Esophagus (tissue), 2 donors: Measurements from ENCODE around the gene TIAM2. TPM values are rescaled to one million over a fixed set of nuclear protein-coding genes. Genes with fewer than 3 reads are reported as not detected.
A peak's percentile ranks its signal among the peaks of the same experiment; 100 is the strongest.
"Not testable (repeated sequence)": the region's sequence is repeated elsewhere in the genome, so short reads cannot be mapped to it uniquely, and the experiment has no call there.

Experiments
- H3K27ac ChIP-seq, 2 donors: one replicate each; pipeline ENCODE4 v1.5.1; 2013; ENCODE audit warnings: low read depth in 2 of 2, mild to moderate bottlenecking in 2 of 2, inconsistent platforms in 1 of 2, low read length in 1 of 2, moderate library complexity in 1 of 2
- H3K27me3 ChIP-seq, 2 donors: one replicate each; pipeline ENCODE4 v1.6.1; 2013; ENCODE audit warnings: low read length in 2 of 2, control low read depth in 1 of 2, mild to moderate bottlenecking in 1 of 2; ENCODE audit not compliant: insufficient read depth in 2 of 2, control insufficient read depth in 1 of 2
- H3K36me3 ChIP-seq, 2 donors: one replicate each; pipeline ENCODE4 v1.6.1; 2013; ENCODE audit warnings: low read length in 1 of 2; ENCODE audit not compliant: control insufficient read depth in 2 of 2, insufficient read depth in 2 of 2
- H3K4me1 ChIP-seq, 2 donors: one replicate each; pipeline ENCODE4 v1.6.1; 2013; ENCODE audit warnings: low read length in 1 of 2; ENCODE audit not compliant: control insufficient read depth in 2 of 2, insufficient read depth in 2 of 2
- H3K4me3 ChIP-seq, 2 donors: one replicate each; pipeline ENCODE4 v1.5.1; 2013; ENCODE audit warnings: low read length in 2 of 2, mild to moderate bottlenecking in 2 of 2, low read depth in 1 of 2, moderate library complexity in 1 of 2
- H3K9me3 ChIP-seq, 2 donors: one replicate each; pipeline ENCODE4 v1.6.1; 2013; ENCODE audit warnings: mild to moderate bottlenecking in 2 of 2, low read depth in 1 of 2, low read length in 1 of 2, moderate library complexity in 1 of 2; ENCODE audit not compliant: control insufficient read depth in 2 of 2, insufficient read depth in 1 of 2
- WGBS, 2 donors: extraction: QIAGEN DNeasy Blood & Tissue Kit; methylation state at CpG; one replicate each; pipeline ENCODE4 v1.1.7; 2013; 5-methylcytosine and 5-hydroxymethylcytosine counted together
- polyA plus RNA-seq, 2 donors: library from polyadenylated mRNA; stranded (reverse); fragments of 200-250 nt; gene quantifications; one replicate each; pipeline ENCODE4 v1.2.3, GENCODE V29; 2013
- donor health status: healthy with polysubstance abuse.
- donor health status: Bipolar disorder and iron deficiency.

TIAM2 gene
- polyA plus RNA-seq, 2 donors = 2.3 to 3.1 TPM

- not testable (repeated sequence) for H3K27ac ChIP-seq, H3K36me3 ChIP-seq, H3K4me3 ChIP-seq, H3K4me1 ChIP-seq, H3K9me3 ChIP-seq, H3K27me3 ChIP-seq
- 80 to 82% methylated on average over 3 of the region's 5 CpGs for WGBS, 2 donors
These were observed 273.2 kb downstream of the TIAM2 start for GRCh38 chr6:155268088-155268867.

GRCh38 chr6:155269765-155270164 is 274.6 kb downstream of the TIAM2 start:
- Histone ChIP-seq H3K9me3 (no peaks in the 10 kb centered on the region), H3K4me1 (peaks cover 3 to 6% of the 10 kb centered on the region in 2 donors), H3K36me3 (peaks cover 0 to 3% of the 10 kb centered on the region in 2 donors), H3K27me3 (no peaks in the 10 kb centered on the region), H3K4me3 (no peak overlapping the region), H3K27ac (no peak overlapping the region)
- 67 to 84% methylated on average over 3 of the region's 3 CpGs for WGBS, 2 donors

GRCh38 chr6:155270561-155271091 is 275.5 kb downstream of the TIAM2 start:
- Histone ChIP-seq H3K4me3 (no peak overlapping the region), H3K27me3 (no peaks in the 10 kb centered on the region), H3K27ac (no peak overlapping the region), H3K36me3 (peaks cover 0 to 3% of the 10 kb centered on the region in 2 donors), H3K4me1 (peaks cover 4% of the 10 kb centered on the region in 2 donors), H3K9me3 (no peaks in the 10 kb centered on the region)
- 86 to 87% methylated on average over 7 of the region's 7 CpGs for WGBS, 2 donors

GRCh38 chr6:155271145-155271544 is 276.0 kb downstream of the TIAM2 start:
- no peaks in the 10 kb centered on the region for H3K27me3 ChIP-seq
- peaks cover 0 to 3% of the 10 kb centered on the region in 2 donors for H3K36me3 ChIP-seq
- peaks cover 6 to 7% of the 10 kb centered on the region in 2 donors for H3K4me1 ChIP-seq

GRCh38 chr6:155272353-155273232 is 277.5 kb downstream of the TIAM2 start:
- WGBS, 2 donors = 73 to 77% methylated on average over 8 of the region's 8 CpGs
- peaks cover 6 to 7% of the 10 kb centered on the region in 2 donors for H3K4me1 ChIP-seq
- H3K36me3 ChIP-seq = peaks cover 0 to 3% of the 10 kb centered on the region in 2 donors
- H3K9me3 ChIP-seq = no peaks in the 10 kb centered on the region
- H3K27me3 ChIP-seq = no peaks in the 10 kb centered on the region
- peak overlapping the region in 1 of 2 donors; percentile 31 for H3K27ac ChIP-seq
- H3K4me3 ChIP-seq = no peak overlapping the region

More at GRCh38 chr6:155271145-155271544, 276.0 kb downstream of the TIAM2 start:
- H3K27ac ChIP-seq = no peak overlapping the region
- H3K4me3 ChIP-seq = no peak overlapping the region
- no peaks in the 10 kb centered on the region for H3K9me3 ChIP-seq

GRCh38 chr6:155273431-155273830 is 278.3 kb downstream of the TIAM2 start:
- WGBS, 2 donors = 55 to 57% methylated on average over 3 of the region's 3 CpGs
- H3K27ac ChIP-seq = peak overlapping the region; percentile 12 to 68
- H3K4me3 ChIP-seq = no peak overlapping the region
- H3K27me3 ChIP-seq = no peaks in the 10 kb centered on the region
- H3K9me3 ChIP-seq = no peaks in the 10 kb centered on the region
- H3K36me3 ChIP-seq = peaks cover 0 to 3% of the 10 kb centered on the region in 2 donors
- peaks cover 6 to 7% of the 10 kb centered on the region in 2 donors for H3K4me1 ChIP-seq

- H3K27me3 ChIP-seq = no peaks in the 10 kb centered on the region
- peaks cover 6 to 9% of the 10 kb centered on the region in 2 donors for H3K4me1 ChIP-seq
- H3K9me3 ChIP-seq = no peaks in the 10 kb centered on the region
- peaks cover 0 to 3% of the 10 kb centered on the region in 2 donors for H3K36me3 ChIP-seq
- 36 to 48% methylated on average over 2 of the region's 2 CpGs for WGBS, 2 donors
- H3K4me3 ChIP-seq = no peak overlapping the region
- H3K27ac ChIP-seq = peak overlapping the region in 1 of 2 donors; percentile 39
These were observed 279.0 kb downstream of the TIAM2 start for GRCh38 chr6:155274106-155274505.

- Histone ChIP-seq H3K27ac (peak overlapping the region; percentile 28 to 39), H3K4me3 (no peak overlapping the region), H3K4me1 (peaks cover 6 to 9% of the 10 kb centered on the region in 2 donors), H3K27me3 (no peaks in the 10 kb centered on the region), H3K36me3 (peaks cover 0 to 5% of the 10 kb centered on the region in 2 donors), H3K9me3 (no peaks in the 10 kb centered on the region)
- WGBS, 2 donors = 32 to 70% methylated on average over 1 of the region's 1 CpG
These were observed 279.4 kb downstream of the TIAM2 start for GRCh38 chr6:155274533-155274932.

- Histone ChIP-seq H3K4me3 (no peak overlapping the region), H3K27me3 (no peaks in the 10 kb centered on the region), H3K36me3 (peaks cover 0 to 5% of the 10 kb centered on the region in 2 donors), H3K27ac (peak overlapping the region in 1 of 2 donors; percentile 60), H3K9me3 (no peaks in the 10 kb centered on the region), H3K4me1 (peaks cover 6 to 9% of the 10 kb centered on the region in 2 donors)
- WGBS, 2 donors = 65 to 67% methylated on average over 10 of the region's 10 CpGs
These were observed 280.8 kb downstream of the TIAM2 start for GRCh38 chr6:155275808-155276480.
